ENCODE data around the gene SLC12A3.

DNA sequence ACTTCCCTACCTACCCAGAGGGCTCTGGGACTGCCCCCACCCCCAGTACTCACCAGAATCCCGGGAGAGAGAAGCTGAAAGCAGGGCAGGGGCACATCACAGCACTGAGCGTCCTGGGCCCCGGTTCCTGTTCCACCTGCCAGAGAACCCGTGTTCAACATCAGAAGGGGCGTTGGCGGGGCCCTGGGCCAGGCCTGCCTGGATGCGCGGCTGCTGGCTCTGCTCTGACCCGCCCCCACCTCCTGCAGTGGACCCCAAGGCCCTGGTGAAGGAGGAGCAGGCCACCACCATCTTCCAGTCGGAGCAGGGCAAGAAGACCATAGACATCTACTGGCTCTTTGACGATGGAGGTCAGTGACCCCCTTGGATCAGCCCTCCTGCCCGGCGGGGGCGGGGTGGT, 27.7 kb downstream of the SLC12A3 start:
- no peak for TF ChIP-seq POLR2A (IDR thresholded peaks at IDR 0.05; ENCODE audit: low read length)
- no peak for TF ChIP-seq GATA1 (IDR thresholded peaks at IDR 0.05; ENCODE audit: low read depth, low read length)

All from erythroblast (primary cell).